SJCRH30 (cell line): ENCODE results near the gene ZMPSTE24. TPM values are rescaled to one million over a fixed set of nuclear protein-coding genes. Genes with fewer than 3 reads are reported as not detected.
"Not testable (repeated sequence)": the region's sequence is repeated elsewhere in the genome, so short reads cannot be mapped to it uniquely, and the experiment has no call there.

ENCODE experiments used
- DNase-seq, 2 experiments: peaks; one replicate each; pipeline ENCODE4 v3.0.0-alpha.2; 2015 to 2020
- H3K27ac ChIP-seq: fragments of 250-450 bp; sonication (Bioruptor Pico); 2 replicates; pipeline ENCODE4 v1.5.1; 2020; ENCODE audit warnings: mild to moderate bottlenecking, moderate library complexity
- H3K27me3 ChIP-seq: fragments of 250-450 bp; sonication (Bioruptor Pico); 2 replicates; pipeline ENCODE4 v1.5.1; 2020; ENCODE audit warnings: mild to moderate bottlenecking, moderate library complexity
- H3K36me3 ChIP-seq: fragments of 250-450 bp; sonication (Bioruptor Pico); 2 replicates; pipeline ENCODE4 v1.5.1; 2020; ENCODE audit warnings: mild to moderate bottlenecking, moderate library complexity
- H3K4me1 ChIP-seq: fragments of 250-450 bp; sonication (Bioruptor Pico); 2 replicates; pipeline ENCODE4 v1.5.1; 2020; ENCODE audit warnings: mild to moderate bottlenecking, moderate library complexity
- H3K4me3 ChIP-seq: fragments of 250-450 bp; sonication (Bioruptor Pico); 2 replicates; pipeline ENCODE4 v1.5.1; 2020; ENCODE audit warnings: mild to moderate bottlenecking, moderate library complexity
- H3K9me3 ChIP-seq: fragments of 250-450 bp; sonication (Bioruptor Pico); replicated peaks from 2 replicates; pipeline ENCODE4 v1.5.1; 2020; ENCODE audit warnings: mild to moderate bottlenecking, moderate library complexity
- total RNA-seq: library from RNA; depleted of rRNA; stranded (reverse); fragments of >200 nt; shearing (Covaris generic); gene quantifications from 2 replicates; pipeline ENCODE4 v1.2.3, GENCODE V29; 2014; rRNA removed

Gene ZMPSTE24
- total RNA-seq, 1 experiment from 2014 or later: 63.9 TPM

DNA sequence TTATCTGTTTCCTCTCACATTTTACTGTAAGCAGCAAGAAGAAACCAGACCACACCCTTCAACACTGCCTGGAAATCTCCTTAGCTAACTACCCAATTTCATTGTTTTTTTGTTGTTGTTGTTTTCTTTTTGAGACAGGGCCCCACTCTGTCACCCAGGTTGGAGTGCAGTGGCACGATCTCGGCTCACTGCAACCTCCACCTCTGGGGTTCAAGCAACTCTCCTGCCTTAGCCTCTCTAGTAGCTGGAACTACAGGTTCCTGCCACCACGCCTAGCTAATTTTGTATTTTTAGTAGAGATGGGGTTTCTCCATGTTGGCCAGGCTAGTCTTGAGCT is 84.3 kb downstream of the ZMPSTE24 start:
- not testable (repeated sequence) for DNase-seq, H3K27ac ChIP-seq, H3K27me3 ChIP-seq, H3K4me3 ChIP-seq, H3K36me3 ChIP-seq, H3K4me1 ChIP-seq, H3K9me3 ChIP-seq

Other genes with a start within 250 kb of the ZMPSTE24 start
- 254 and 279 TPM in 2 replicates for gene CAP1, start 217.5 kb upstream of the ZMPSTE24 start, total RNA-seq
- gene PPT1, start 161.0 kb upstream of the ZMPSTE24 start, total RNA-seq: 128 and 129 TPM in 2 replicates
- 36.2 and 37.5 TPM in 2 replicates for gene RLF, start 96.8 kb upstream of the ZMPSTE24 start, total RNA-seq
- not detected in 2 replicates for gene TMCO2, start 10.3 kb upstream of the ZMPSTE24 start, total RNA-seq
- gene COL9A2, start 59.0 kb downstream of the ZMPSTE24 start, total RNA-seq: 4.8 and 5.2 TPM in 2 replicates
- gene SMAP2, start 115.5 kb downstream of the ZMPSTE24 start, total RNA-seq: 15.0 and 16.0 TPM in 2 replicates
- gene ZFP69B, start 192.2 kb downstream of the ZMPSTE24 start, total RNA-seq: 6.2 and 8.2 TPM in 2 replicates
- 10.5 and 11.7 TPM in 2 replicates for gene ZFP69, start 219.1 kb downstream of the ZMPSTE24 start, total RNA-seq